ENCODE results near the gene SCN11A. TPM values are rescaled to one million over a fixed set of nuclear protein-coding genes. Genes with fewer than 3 reads are reported as not detected.

Gene SCN11A
- total and polyA plus RNA-seq, 7 donors = under 0.01 to 3.0 (median 1.2) TPM; not detected in 1

- Histone ChIP-seq H3K4me1 (no peaks in the 10 kb centered on the region), H3K27ac (no peak overlapping the region), H3K27me3 (no peaks in the 10 kb centered on the region), H3K36me3 (peaks cover 9 to 94% (median 35%) of the 10 kb centered on the region in 4 donors), H3K9me3 (no peaks in the 10 kb centered on the region), H3K4me3 (no peak overlapping the region)
- no peak for DNase-seq
- TF ChIP-seq EP300 (IDR thresholded peaks at IDR 0.05) = no peak
- no peak for TF ChIP-seq POLR2A (IDR thresholded peaks at IDR 0.05)
- TF ChIP-seq POLR2AphosphoS5 (IDR thresholded peaks at IDR 0.05) = no peak
- no peak for TF ChIP-seq CTCF (IDR thresholded peaks at IDR 0.05)
- intact Hi-C loops (cut with DNase I) = no loop called here
- 90 to 95% methylated on average over 10 of the region's 10 CpGs for WGBS, 2 donors
Observed at GRCh38 chr3:39075910-39076309, 24.2 kb upstream of the SCN11A start.

- Histone ChIP-seq H3K36me3 (peaks cover 6 to 79% (median 7%) of the 10 kb centered on the region in 4 donors), H3K4me1 (no peaks in the 10 kb centered on the region), H3K27ac (no peak overlapping the region), H3K27me3 (no peaks in the 10 kb centered on the region), H3K9me3 (no peaks in the 10 kb centered on the region), H3K4me3 (no peak overlapping the region)
- no peak for DNase-seq
- TF ChIP-seq CTCF (IDR thresholded peaks at IDR 0.05) (no peak), POLR2AphosphoS5 (IDR thresholded peaks at IDR 0.05) (no peak), POLR2A (IDR thresholded peaks at IDR 0.05) (no peak), EP300 (IDR thresholded peaks at IDR 0.05) (no peak)
- intact Hi-C loops (cut with DNase I) = no loop called here
- 89 to 92% methylated on average over 3 of the region's 3 CpGs for WGBS, 2 donors
Observed at GRCh38 chr3:39068556-39068955, 16.8 kb upstream of the SCN11A start.

DNA sequence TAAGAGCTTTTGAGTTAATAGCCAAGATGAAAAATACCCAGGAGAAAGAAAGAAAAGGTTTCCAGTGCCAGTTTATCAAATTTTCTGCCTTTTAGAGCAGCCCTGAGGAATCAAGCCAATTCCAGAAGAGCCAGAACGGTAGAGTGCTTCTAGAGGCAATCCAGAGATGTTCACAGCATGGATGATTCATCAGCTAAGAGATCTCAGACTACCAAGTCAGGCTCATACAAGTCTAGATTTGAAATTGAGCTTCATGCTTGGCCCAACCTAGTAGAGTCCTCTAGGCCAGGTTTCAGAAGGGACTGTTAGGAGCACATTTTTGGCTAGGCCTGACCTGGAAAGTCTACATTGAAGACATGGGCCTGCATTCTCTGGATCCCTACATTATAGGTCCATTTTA, 15.5 kb upstream of the SCN11A start:
- H3K36me3 ChIP-seq = peaks cover 6 to 67% (median 7%) of the 10 kb centered on the region in 4 donors
- TF ChIP-seq EP300 (IDR thresholded peaks at IDR 0.05) = no peak
- no peak for TF ChIP-seq CTCF (IDR thresholded peaks at IDR 0.05)
- no peak for TF ChIP-seq POLR2AphosphoS5 (IDR thresholded peaks at IDR 0.05)
- no peak for TF ChIP-seq POLR2A (IDR thresholded peaks at IDR 0.05)
- intact Hi-C loops (cut with DNase I) = no loop called here
- H3K9me3 ChIP-seq = no peaks in the 10 kb centered on the region
- H3K4me3 ChIP-seq = no peak overlapping the region
- no peak for DNase-seq
- no peak overlapping the region for H3K27ac ChIP-seq
- no peaks in the 10 kb centered on the region for H3K4me1 ChIP-seq
- 72 to 78% methylated on average over 1 of the region's 1 CpG for WGBS, 2 donors
- H3K27me3 ChIP-seq = no peaks in the 10 kb centered on the region

GRCh38 chr3:39065197-39065596, 13.5 kb upstream of the SCN11A start:
- intact Hi-C loops (cut with DNase I) = no loop called here
- WGBS, 2 donors = 13 to 21% methylated on average over 1 of the region's 1 CpG
- H3K27ac ChIP-seq = no peak overlapping the region

More at GRCh38 chr3:39065197-39065596, 13.5 kb upstream of the SCN11A start:
- Histone ChIP-seq H3K27me3 (no peaks in the 10 kb centered on the region), H3K4me3 (no peak overlapping the region), H3K4me1 (no peaks in the 10 kb centered on the region), H3K36me3 (peaks cover 0 to 49% (median 6%) of the 10 kb centered on the region in 4 donors), H3K9me3 (no peaks in the 10 kb centered on the region)
- TF ChIP-seq EP300 (IDR thresholded peaks at IDR 0.05) = no peak
- no peak for TF ChIP-seq CTCF (IDR thresholded peaks at IDR 0.05)
- TF ChIP-seq POLR2AphosphoS5 (IDR thresholded peaks at IDR 0.05) = no peak
- no peak for TF ChIP-seq POLR2A (IDR thresholded peaks at IDR 0.05)
- DNase-seq = no peak

All from sigmoid colon (tissue), 7 donors.